ENCODE results near the gene KCND2. TPM values are rescaled to one million over a fixed set of nuclear protein-coding genes. Genes with fewer than 3 reads are reported as not detected.

KCND2 gene
- total and polyA plus RNA-seq, 2 of the 4 experiments (the other 2 are of a cell fraction) = under 0.01 TPM; not detected in 1

DNA sequence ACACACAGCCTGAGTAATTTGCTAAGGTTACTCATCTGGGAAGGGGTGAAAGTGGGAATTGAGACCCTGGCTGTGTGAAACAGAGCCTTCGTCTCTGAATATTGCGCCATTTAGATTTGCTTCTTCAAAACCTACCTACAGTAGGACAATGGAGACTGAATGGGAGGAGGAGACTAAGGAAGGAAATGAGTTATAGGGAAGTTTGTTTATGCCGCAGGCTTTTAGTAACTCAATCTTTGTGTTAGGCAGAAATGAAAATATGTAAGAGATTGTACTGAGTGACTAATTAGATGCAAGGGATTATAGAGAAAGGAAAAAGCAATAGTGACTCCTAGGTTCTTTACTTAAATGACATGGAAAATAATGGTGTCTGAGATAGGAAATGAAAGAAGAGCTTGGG, 80.2 kb downstream of the KCND2 start:
- H3K9me3 ChIP-seq (ENCODE audit: control insufficient read depth, insufficient read depth, low read length) = no peaks in the 10 kb centered on the region
- H3K23ac ChIP-seq (ENCODE audit: low read depth, low read length) = no peak overlapping the region
- in situ Hi-C loops (cut with MboI; ENCODE audit: low sequenced_read_pairs) = no loop called here
- no peak overlapping the region for H4K91ac ChIP-seq (ENCODE audit: insufficient read depth, low read depth, low read length)
- no peak for TF ChIP-seq RFX5 (IDR thresholded peaks at IDR 0.05; ENCODE audit: low read depth, low read length)
- TF ChIP-seq ELK1 (IDR thresholded peaks at IDR 0.05; ENCODE audit: borderline replicate concordance, low read depth, low read length) = no peak
- TF ChIP-seq MAFK (IDR thresholded peaks at IDR 0.05; ENCODE audit: low read depth, low read length) = no peak
- no peak for TF ChIP-seq USF2 (IDR thresholded peaks at IDR 0.05; ENCODE audit: low read depth, low read length)
- TF ChIP-seq CHD1 (IDR thresholded peaks at IDR 0.05; ENCODE audit: low read depth, low read length) = no peak
- TF ChIP-seq RAD21 (IDR thresholded peaks at IDR 0.05; ENCODE audit: low read length) = no peak
- TF ChIP-seq MXI1 (IDR thresholded peaks at IDR 0.05; ENCODE audit: borderline replicate concordance, low read depth, low read length) = no peak
- no peak for TF ChIP-seq SMC3 (IDR thresholded peaks at IDR 0.05; ENCODE audit: low read depth, low read length)
- no peak for TF ChIP-seq MAZ (IDR thresholded peaks at IDR 0.05; ENCODE audit: borderline replicate concordance, low read depth, low read length)
- no peak for TF ChIP-seq FOS (IDR thresholded peaks at IDR 0.05; ENCODE audit: low read depth, low read length)
- no peak for TF ChIP-seq NFE2L2 (IDR thresholded peaks at IDR 0.05; ENCODE audit: low read depth, low read length)
- TF ChIP-seq POLR2A (IDR thresholded peaks at IDR 0.05; ENCODE audit: low read depth, low read length) = no peak
- TF ChIP-seq, protein P1, sequence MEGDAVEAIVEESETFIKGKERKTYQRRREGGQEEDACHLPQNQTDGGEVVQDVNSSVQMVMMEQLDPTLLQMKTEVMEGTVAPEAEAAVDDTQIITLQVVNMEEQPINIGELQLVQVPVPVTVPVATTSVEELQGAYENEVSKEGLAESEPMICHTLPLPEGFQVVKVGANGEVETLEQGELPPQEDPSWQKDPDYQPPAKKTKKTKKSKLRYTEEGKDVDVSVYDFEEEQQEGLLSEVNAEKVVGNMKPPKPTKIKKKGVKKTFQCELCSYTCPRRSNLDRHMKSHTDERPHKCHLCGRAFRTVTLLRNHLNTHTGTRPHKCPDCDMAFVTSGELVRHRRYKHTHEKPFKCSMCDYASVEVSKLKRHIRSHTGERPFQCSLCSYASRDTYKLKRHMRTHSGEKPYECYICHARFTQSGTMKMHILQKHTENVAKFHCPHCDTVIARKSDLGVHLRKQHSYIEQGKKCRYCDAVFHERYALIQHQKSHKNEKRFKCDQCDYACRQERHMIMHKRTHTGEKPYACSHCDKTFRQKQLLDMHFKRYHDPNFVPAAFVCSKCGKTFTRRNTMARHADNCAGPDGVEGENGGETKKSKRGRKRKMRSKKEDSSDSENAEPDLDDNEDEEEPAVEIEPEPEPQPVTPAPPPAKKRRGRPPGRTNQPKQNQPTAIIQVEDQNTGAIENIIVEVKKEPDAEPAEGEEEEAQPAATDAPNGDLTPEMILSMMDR (conservative IDR thresholded peaks at IDR 0.05; ENCODE audit: low read depth, low read length) = no peak
- TF ChIP-seq RCOR1 (IDR thresholded peaks at IDR 0.05; ENCODE audit: insufficient replicate concordance, low read length) = no peak
- no peak for TF ChIP-seq BHLHE40 (IDR thresholded peaks at IDR 0.05; ENCODE audit: low read depth, low read length)
- TF ChIP-seq CEBPB (IDR thresholded peaks at IDR 0.05; ENCODE audit: low read depth, low read length) = no peak
- H4K20me1 ChIP-seq (ENCODE audit: insufficient read depth, low read length) = no peaks in the 10 kb centered on the region
- H3K36me3 ChIP-seq (ENCODE audit: control insufficient read depth, insufficient read depth, low read length) = no peaks in the 10 kb centered on the region
- H3K4me3 ChIP-seq (ENCODE audit: insufficient read depth, low read depth, low read length) = no peak overlapping the region
- no TSS peak for BruUV-seq (replicated peaks)
- DNase-seq = no peak
- H3K4me2 ChIP-seq (ENCODE audit: low read depth, low read length) = no peak overlapping the region
- no peak overlapping the region for H4K8ac ChIP-seq (ENCODE audit: low read depth in 2 of 2, low read length in 2 of 2)
- no peak overlapping the region for H2BK5ac ChIP-seq (ENCODE audit: low read depth, low read length, poor library complexity, severe bottlenecking)
- H2BK120ac ChIP-seq (ENCODE audit: low read depth, low read length) = no peak overlapping the region
- no peaks in the 10 kb centered on the region for H3K79me1 ChIP-seq (ENCODE audit: low read depth in 1 of 2, low read length in 2 of 2)
- H4K5ac ChIP-seq (ENCODE audit: low read depth, low read length) = no peak overlapping the region
- no peak overlapping the region for H3K27ac ChIP-seq (ENCODE audit: insufficient read depth, low read length)
- H2AK5ac ChIP-seq (ENCODE audit: low read depth, low read length) = no peak overlapping the region
- intact Hi-C loops (cut with micrococcal nuclease) = no loop called here
- no peak overlapping the region for H3K18ac ChIP-seq (ENCODE audit: low read depth, low read length)
- POLR2A ChIA-PET (ENCODE audit: unreplicated experiment) = no interaction called here
- no peak overlapping the region for H2AFZ ChIP-seq (replicated peaks; ENCODE audit: low read length, poor library complexity)
- no peaks in the 10 kb centered on the region for H3K9me1 ChIP-seq (ENCODE audit: insufficient read depth, low read length)
- no peak overlapping the region for H2AK9ac ChIP-seq (replicated peaks; ENCODE audit: low read depth, low read length, poor library complexity)
- no peaks in the 10 kb centered on the region for H3K4me1 ChIP-seq (ENCODE audit: control insufficient read depth, insufficient read depth, low read length)
- H3K27me3 ChIP-seq (ENCODE audit: control insufficient read depth, insufficient read depth, low read length) = no peaks in the 10 kb centered on the region
- ATAC-seq (ENCODE audit: low read depth) = no peak
- H2BK20ac ChIP-seq (ENCODE audit: low read depth, low read length) = no peak overlapping the region
- CTCF ChIA-PET = no interaction called here
- H3K9ac ChIP-seq (ENCODE audit: low read depth, low read length) = no peak overlapping the region
- 80% methylated on average over 1 of the region's 3 CpGs; no CpG with 5 or more reads in 1 of the 2 experiments for whole genome bisulfite sequencing, 2 experiments (ENCODE audit: extremely low coverage in 2 of 2, insufficient read length in 1 of 2)
- dilution Hi-C loops (cut with HindIII; ENCODE audit: low sequenced_read_pairs, unreplicated experiment) = no loop called here
- no peak overlapping the region for H3K14ac ChIP-seq (replicated peaks; ENCODE audit: low read depth, low read length)
- no peak overlapping the region for H2BK15ac ChIP-seq (ENCODE audit: low read depth, low read length)
- no peak overlapping the region for H3K4ac ChIP-seq (ENCODE audit: low read depth, low read length)
- no peak overlapping the region for H3K56ac ChIP-seq (ENCODE audit: extremely low read depth, insufficient read depth, low read length)
